Keratinocyte (primary cell): ENCODE data around the gene ACER3. TPM values are rescaled to one million over a fixed set of nuclear protein-coding genes. Genes with fewer than 3 reads are reported as not detected.
A peak's percentile ranks its signal among the peaks of the same experiment; 100 is the strongest.

Source experiments
- DNase-seq: peaks from one replicate; pipeline ENCODE4 v3.0.0-alpha.2; 2011; ENCODE audit warnings: low read depth, missing footprints, low spot score
- FAIRE-seq: peaks from 2 replicates; lab custom pipeline; 2011; peaks lifted over from hg19 to GRCh38; lab: Jason Lieb, UNC
- H2AFZ ChIP-seq: 2 replicates; pipeline ENCODE4 v1.6.0; 2012; ENCODE audit warnings: low read length, control low read depth, inconsistent platforms; ENCODE audit not compliant: control insufficient read depth
- H3K27ac ChIP-seq: 2 replicates; pipeline ENCODE4 v1.5.1; 2011; ENCODE audit warnings: low read length; ENCODE audit not compliant: control insufficient read depth, insufficient read depth
- H3K27me3 ChIP-seq: 3 replicates; pipeline ENCODE4 v1.6.0; 2011; ENCODE audit warnings: low read length; ENCODE audit not compliant: control insufficient read depth, insufficient read depth; ENCODE audit errors: extremely low read depth
- H3K36me3 ChIP-seq, 2 experiments: 2 replicates in 1 of 2; 3 replicates in 1 of 2; pipeline ENCODE4 v1.5.1; 2011; ENCODE audit warnings: low read length in 2 of 2, mild to moderate bottlenecking in 1 of 2; ENCODE audit not compliant: control insufficient read depth in 2 of 2, insufficient read depth in 2 of 2; ENCODE audit errors: extremely low read depth in 1 of 2
- H3K4me1 ChIP-seq: 3 replicates; pipeline ENCODE4 v1.5.1; 2011; ENCODE audit warnings: low read length; ENCODE audit not compliant: control insufficient read depth, insufficient read depth; ENCODE audit errors: extremely low read depth
- H3K4me2 ChIP-seq: 3 replicates; pipeline ENCODE4 v1.6.0; 2011; ENCODE audit warnings: low read depth, low read length; ENCODE audit not compliant: control insufficient read depth, insufficient read depth; ENCODE audit errors: extremely low read depth
- H3K4me3 ChIP-seq, 3 experiments: fragments of 200-600 bp in 1 of 3; sonication (generic) in 1 of 3; 2 replicates in 2 of 3; 3 replicates in 1 of 3; pipeline ENCODE4 v1.5.1; 2011 to 2016; ENCODE audit warnings: low read length in 3 of 3, mild to moderate bottlenecking in 3 of 3, control low read depth in 2 of 3, inconsistent platforms in 1 of 3, low read depth in 1 of 3, mixed read lengths in 1 of 3, mixed run types in 1 of 3, moderate library complexity in 1 of 3; ENCODE audit not compliant: control insufficient read depth in 2 of 3, insufficient read depth in 2 of 3; ENCODE audit errors: extremely low read depth in 1 of 3
- H3K79me2 ChIP-seq: 2 replicates; pipeline ENCODE4 v1.6.0; 2012; ENCODE audit warnings: low read length; ENCODE audit not compliant: control insufficient read depth, insufficient read depth
- H3K9ac ChIP-seq: 3 replicates; pipeline ENCODE4 v1.6.0; 2011; ENCODE audit warnings: low read length; ENCODE audit not compliant: control insufficient read depth, insufficient read depth; ENCODE audit errors: extremely low read depth
- H3K9me1 ChIP-seq: 3 replicates; pipeline ENCODE4 v1.6.0; 2011; ENCODE audit warnings: low read length; ENCODE audit not compliant: control insufficient read depth, insufficient read depth; ENCODE audit errors: extremely low read depth
- H3K9me3 ChIP-seq: 2 replicates; pipeline ENCODE4 v1.5.1; 2012; ENCODE audit warnings: low read depth, low read length; ENCODE audit not compliant: control insufficient read depth
- H4K20me1 ChIP-seq: 3 replicates; pipeline ENCODE4 v1.6.0; 2011; ENCODE audit warnings: low read length; ENCODE audit not compliant: control insufficient read depth, insufficient read depth; ENCODE audit errors: extremely low read depth
- CTCF ChIP-seq, 3 experiments: IDR thresholded peaks in 1 of 3; conservative IDR thresholded peaks in 1 of 3; optimal IDR thresholded peaks in 1 of 3; 2 replicates in 2 of 3; 3 replicates in 1 of 3; pipeline versions ENCODE3 to v1.5.1; 2011; ENCODE audit warnings: low read length in 3 of 3, mild to moderate bottlenecking in 3 of 3, moderate library complexity in 2 of 3, control low read depth in 1 of 3, inconsistent platforms in 1 of 3; ENCODE audit not compliant: insufficient read depth in 2 of 3; ENCODE audit errors: extremely low read depth in 1 of 3
- EZH2 ChIP-seq: IDR thresholded peaks from one replicate; pipeline ENCODE4 v1.6.1; 2012; ENCODE audit warnings: inconsistent platforms, mild to moderate bottlenecking, low read length, moderate library complexity
- dilution Hi-C: fragments of 300-500 bp; cut with MboI; formaldehyde crosslinking; loops from one replicate; pipeline ENCODE4 v1.7.0; 2020; ENCODE audit warnings: low sequenced_read_pairs; ENCODE audit not compliant: extremely low pct_ligation_motif_present
- polyA plus RNA-seq, 5 experiments: library from polyadenylated mRNA; depleted of rRNA in 3 of 5; stranded (reverse) in 3 of 5; stranded (forward) in 1 of 5; unstranded in 1 of 5; fragments of >200 nt; gene quantifications; 1 replicate in 1 of 5; 2 replicates in 3 of 5; 3 replicates in 1 of 5; pipeline versions ENCODE4 v1.2.1 to v1.2.3, GENCODE V29; 2011 to 2012; ENCODE audit warnings: missing spikeins in 2 of 5, low read depth in 1 of 5, low replicate concordance in 1 of 5

The ACER3 gene
- polyA plus RNA-seq, 1 donor (not counting 4 experiments of a cell fraction or from before 2014, with no cell fraction given), result 55.0 TPM

GRCh38 chr11:76836613-76837291 is 24.0 kb upstream of the ACER3 start:
- no peak overlapping the region for H3K9ac ChIP-seq
- peak overlapping the region; percentile 11 for H2AFZ ChIP-seq
- no peaks in the 10 kb centered on the region for H3K36me3 ChIP-seq
- no peak overlapping the region for H3K27ac ChIP-seq
- no peaks in the 10 kb centered on the region for H3K9me1 ChIP-seq
- H3K4me2 ChIP-seq, result no peak overlapping the region
- dilution Hi-C loops, result no loop called here
- H3K9me3 ChIP-seq, result no peaks in the 10 kb centered on the region
- H3K79me2 ChIP-seq, result no peaks in the 10 kb centered on the region
- TF ChIP-seq CTCF (optimal IDR thresholded peaks at IDR 0.05 in 1 of 3, IDR thresholded peaks at IDR 0.05 in 1 of 3, conservative IDR thresholded peaks at IDR 0.05 in 1 of 3; ENCODE audit: extremely low read depth in 1 of 3, insufficient read depth in 2 of 3, low read length in 3 of 3), result no peak
- no peak for TF ChIP-seq EZH2
- H3K27me3 ChIP-seq, result no peaks in the 10 kb centered on the region
- FAIRE-seq, result no peak
- H4K20me1 ChIP-seq, result no peaks in the 10 kb centered on the region
- no peak for DNase-seq
- H3K4me1 ChIP-seq, result peaks cover 12% of the 10 kb centered on the region
- H3K4me3 ChIP-seq, result no peak overlapping the region

DNA sequence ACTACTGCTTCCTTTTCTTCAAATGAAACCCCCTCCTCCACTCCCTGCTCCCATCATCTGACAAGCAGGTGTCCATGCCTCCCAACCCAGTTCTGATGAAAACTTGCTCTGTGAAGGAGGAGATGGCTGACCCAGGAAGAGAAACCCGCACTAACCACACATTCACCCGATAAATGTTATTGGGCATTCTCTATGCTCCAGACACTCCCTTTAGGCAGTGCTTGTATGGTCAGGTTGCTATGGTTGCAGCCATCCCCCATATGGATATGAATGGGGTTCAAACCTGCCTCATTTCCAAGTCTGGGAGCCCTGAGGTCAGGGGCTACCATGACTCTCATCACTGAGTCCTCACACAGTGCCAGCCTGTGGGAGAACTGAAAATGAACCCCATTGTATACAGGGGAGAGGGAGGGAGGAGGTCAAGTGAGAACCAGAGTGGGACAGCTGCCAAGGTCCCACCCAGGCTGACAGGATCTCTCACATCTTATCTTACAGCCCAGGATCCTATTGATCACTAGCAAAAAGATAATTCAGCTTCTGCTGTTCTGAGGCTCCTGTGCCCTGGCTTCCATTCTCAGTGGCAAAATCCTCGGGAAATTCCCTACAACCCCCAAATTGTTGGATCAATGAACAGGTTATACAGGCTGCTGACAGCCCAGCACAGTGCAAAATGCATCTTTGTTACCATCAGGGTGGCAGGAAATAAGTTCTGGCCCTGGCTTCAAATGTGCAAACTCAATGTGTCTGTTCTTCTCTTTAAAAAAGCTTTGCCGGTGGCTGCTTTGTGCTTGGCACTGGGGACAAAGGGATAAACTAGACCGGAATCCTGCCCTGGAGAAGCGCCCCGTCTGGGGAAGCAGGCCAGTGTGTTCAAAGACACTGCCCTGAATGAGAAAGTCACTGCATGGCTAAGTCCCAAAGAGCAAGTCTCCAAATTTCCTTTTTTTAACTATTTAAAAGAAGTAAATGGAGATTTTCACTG is 22.7 kb upstream of the ACER3 start:
- FAIRE-seq (no peak), DNase-seq (no peak)
- H3K27ac ChIP-seq, result no peak overlapping the region
- H4K20me1 ChIP-seq, result no peaks in the 10 kb centered on the region
- H3K4me3 ChIP-seq, result no peak overlapping the region
- H2AFZ ChIP-seq, result no peak overlapping the region
- no peak overlapping the region for H3K4me2 ChIP-seq
- peaks cover 12% of the 10 kb centered on the region for H3K4me1 ChIP-seq
- H3K9ac ChIP-seq, result no peak overlapping the region
- H3K9me1 ChIP-seq, result no peaks in the 10 kb centered on the region
- no peaks in the 10 kb centered on the region for H3K79me2 ChIP-seq
- dilution Hi-C loops, result no loop called here
- H3K9me3 ChIP-seq, result no peaks in the 10 kb centered on the region
- H3K36me3 ChIP-seq, result no peaks in the 10 kb centered on the region
- no peak for TF ChIP-seq CTCF (optimal IDR thresholded peaks at IDR 0.05 in 1 of 3, IDR thresholded peaks at IDR 0.05 in 1 of 3, conservative IDR thresholded peaks at IDR 0.05 in 1 of 3; ENCODE audit: extremely low read depth in 1 of 3, insufficient read depth in 2 of 3, low read length in 3 of 3)
- no peak for TF ChIP-seq EZH2
- H3K27me3 ChIP-seq, result no peaks in the 10 kb centered on the region
